Measurements from ENCODE around the gene LRP2BP. TPM values are rescaled to one million over a fixed set of nuclear protein-coding genes. Genes with fewer than 3 reads are reported as not detected.

LRP2BP gene
- total and polyA plus RNA-seq, 12 donors = 1.0 to 6.1 (median 2.3) TPM

DNA sequence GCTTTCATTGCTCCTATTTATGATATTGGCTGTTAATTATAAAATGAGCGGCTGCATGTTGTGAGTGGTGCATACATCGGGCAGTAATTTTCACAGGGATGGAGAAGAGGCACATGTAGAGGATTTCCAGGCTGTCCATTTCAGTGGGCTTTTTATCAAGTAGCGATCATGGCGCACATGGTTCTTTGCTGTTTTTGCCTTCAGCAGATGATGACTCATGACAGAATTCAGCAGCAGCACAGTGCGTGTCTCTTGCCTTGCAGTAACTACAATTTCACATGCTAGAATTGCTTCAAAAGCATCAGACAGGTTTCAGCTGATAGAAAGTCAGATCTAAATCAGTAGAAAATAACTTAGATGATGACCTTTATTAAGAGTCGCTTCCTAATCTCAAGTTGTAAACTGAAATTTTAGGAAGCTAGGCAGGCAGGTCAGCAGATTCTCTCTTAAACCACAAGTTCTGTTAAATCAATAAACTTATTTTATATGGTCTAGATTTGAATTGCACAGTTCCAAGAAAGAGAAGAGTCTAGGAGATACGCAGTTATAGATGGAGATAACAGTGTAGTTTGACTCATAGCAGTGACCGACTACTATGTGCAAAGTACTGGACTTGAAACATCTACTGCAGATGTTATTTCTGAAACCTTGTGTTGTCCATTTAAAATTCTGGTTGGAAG is 35.8 kb downstream of the LRP2BP start:
- Histone ChIP-seq H3K36me3 (peaks cover 0 to 67% (median 6%) of the 10 kb centered on the region in 9 donors), H3K27ac (no peak overlapping the region), H3K27me3 (no peaks in the 10 kb centered on the region), H3K9me3 (no peaks in the 10 kb centered on the region), H3K4me3 (no peak overlapping the region), H3K4me1 (no peaks in the 10 kb centered on the region)
- DNase-seq (no peak), ATAC-seq (no peak)
- WGBS, 2 donors = 96 to 98% methylated on average over 8 of the region's 8 CpGs
- intact Hi-C loops (cut with DNase I) = no loop called here
- TF ChIP-seq, protein P1, sequence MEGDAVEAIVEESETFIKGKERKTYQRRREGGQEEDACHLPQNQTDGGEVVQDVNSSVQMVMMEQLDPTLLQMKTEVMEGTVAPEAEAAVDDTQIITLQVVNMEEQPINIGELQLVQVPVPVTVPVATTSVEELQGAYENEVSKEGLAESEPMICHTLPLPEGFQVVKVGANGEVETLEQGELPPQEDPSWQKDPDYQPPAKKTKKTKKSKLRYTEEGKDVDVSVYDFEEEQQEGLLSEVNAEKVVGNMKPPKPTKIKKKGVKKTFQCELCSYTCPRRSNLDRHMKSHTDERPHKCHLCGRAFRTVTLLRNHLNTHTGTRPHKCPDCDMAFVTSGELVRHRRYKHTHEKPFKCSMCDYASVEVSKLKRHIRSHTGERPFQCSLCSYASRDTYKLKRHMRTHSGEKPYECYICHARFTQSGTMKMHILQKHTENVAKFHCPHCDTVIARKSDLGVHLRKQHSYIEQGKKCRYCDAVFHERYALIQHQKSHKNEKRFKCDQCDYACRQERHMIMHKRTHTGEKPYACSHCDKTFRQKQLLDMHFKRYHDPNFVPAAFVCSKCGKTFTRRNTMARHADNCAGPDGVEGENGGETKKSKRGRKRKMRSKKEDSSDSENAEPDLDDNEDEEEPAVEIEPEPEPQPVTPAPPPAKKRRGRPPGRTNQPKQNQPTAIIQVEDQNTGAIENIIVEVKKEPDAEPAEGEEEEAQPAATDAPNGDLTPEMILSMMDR (IDR thresholded peaks at IDR 0.05) = no peak

DNA sequence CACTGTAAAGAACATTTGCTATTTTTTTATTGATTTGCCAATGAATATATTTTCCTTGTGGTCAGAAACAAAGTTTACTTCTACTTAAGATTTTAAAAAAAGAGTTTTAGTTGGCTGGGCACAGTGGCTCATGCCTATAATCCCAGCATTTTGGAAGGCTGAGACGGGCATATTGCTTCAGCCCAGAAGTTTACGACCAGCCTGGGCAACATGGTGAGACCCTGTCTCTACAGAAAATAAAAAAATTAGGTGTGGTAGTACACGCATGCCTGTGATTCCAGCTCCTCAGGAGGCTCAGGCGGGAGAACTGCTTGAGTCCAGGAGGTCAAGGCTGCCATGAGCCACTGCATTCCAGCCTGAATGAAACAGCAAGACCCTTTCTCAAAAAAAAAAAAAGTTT is 36.8 kb downstream of the LRP2BP start:
- Histone ChIP-seq H3K9me3 (no peaks in the 10 kb centered on the region), H3K4me3 (no peak overlapping the region), H3K4me1 (no peaks in the 10 kb centered on the region), H3K27me3 (no peaks in the 10 kb centered on the region), H3K36me3 (peaks cover 0 to 76% (median 6%) of the 10 kb centered on the region in 9 donors), H3K27ac (no peak overlapping the region)
- WGBS, 2 donors = 98% methylated on average over 4 of the region's 4 CpGs
- TF ChIP-seq, protein P1 (IDR thresholded peaks at IDR 0.05) = no peak
- no peak for ATAC-seq
- intact Hi-C loops (cut with DNase I) = no loop called here
- DNase-seq = no peak

DNA sequence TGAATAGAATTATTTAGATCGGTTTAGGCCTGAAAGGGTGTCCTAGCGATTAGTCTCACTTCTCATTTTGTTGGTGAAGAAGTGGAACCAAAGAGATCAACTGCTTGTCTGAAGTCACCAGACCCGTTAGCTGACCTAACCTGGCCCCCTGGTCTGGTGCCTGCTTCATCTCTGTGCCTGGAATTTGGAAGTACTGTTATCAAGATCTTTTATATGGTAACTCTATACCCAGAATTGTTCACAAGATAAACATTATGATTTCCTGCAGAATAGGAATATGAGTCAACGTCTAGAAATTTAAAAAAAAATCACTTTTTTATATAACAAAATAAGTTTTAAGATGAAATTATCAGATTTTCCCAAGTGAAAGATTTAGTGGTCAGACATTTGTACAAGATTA is 37.2 kb downstream of the LRP2BP start:
- TF ChIP-seq, protein P1 (IDR thresholded peaks at IDR 0.05) = no peak
- Histone ChIP-seq H3K27ac (no peak overlapping the region), H3K9me3 (no peaks in the 10 kb centered on the region), H3K36me3 (peaks cover 0 to 81% (median 7%) of the 10 kb centered on the region in 9 donors), H3K4me1 (no peaks in the 10 kb centered on the region), H3K27me3 (no peaks in the 10 kb centered on the region), H3K4me3 (no peak overlapping the region)
- intact Hi-C loops (cut with DNase I) = no loop called here
- 86 to 88% methylated on average over 4 of the region's 4 CpGs for WGBS, 2 donors
- DNase-seq (no peak), ATAC-seq (no peak)

DNA sequence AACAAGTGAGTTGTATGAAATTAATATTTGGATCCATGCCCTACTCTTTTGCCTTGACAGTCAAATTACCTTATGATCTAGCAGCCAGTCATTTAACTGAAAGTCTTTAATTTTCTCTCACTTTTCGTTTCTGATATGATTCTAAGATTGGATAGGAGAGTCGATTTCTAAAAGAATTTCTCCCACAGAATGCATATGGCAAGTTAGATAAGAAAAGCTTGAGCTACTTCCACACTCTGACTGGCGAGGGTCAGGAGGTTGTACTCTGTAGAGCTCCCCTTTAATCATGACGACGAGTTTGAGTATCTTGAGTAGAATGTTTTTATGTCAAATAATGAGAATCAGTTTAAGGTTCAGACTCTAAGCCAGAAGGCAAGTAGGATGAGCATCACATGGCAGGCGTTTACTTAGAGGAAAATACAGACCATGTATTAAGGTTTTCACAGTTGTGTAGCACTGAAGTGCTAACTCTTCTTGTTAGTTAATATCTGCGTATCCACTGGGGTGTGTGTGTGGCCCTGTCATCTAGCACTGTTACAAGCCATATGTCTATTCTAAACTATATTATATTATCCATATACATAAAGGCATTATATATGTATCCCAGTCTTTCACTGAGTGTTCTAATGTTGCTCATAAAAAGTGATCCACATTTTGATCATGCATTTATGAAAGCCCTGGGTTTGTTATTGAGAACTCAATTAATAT is 37.8 kb downstream of the LRP2BP start:
- H3K27me3 ChIP-seq = no peaks in the 10 kb centered on the region
- no peak overlapping the region for H3K4me3 ChIP-seq
- ATAC-seq (no peak), DNase-seq (no peak)
- 76 to 80% methylated on average over 7 of the region's 7 CpGs for WGBS, 2 donors
- H3K36me3 ChIP-seq = peaks cover 0 to 84% (median 7%) of the 10 kb centered on the region in 9 donors
- H3K27ac ChIP-seq = no peak overlapping the region
- intact Hi-C loops (cut with DNase I) = no loop called here
- H3K9me3 ChIP-seq = no peaks in the 10 kb centered on the region
- H3K4me1 ChIP-seq = no peaks in the 10 kb centered on the region
- TF ChIP-seq, protein P1 (IDR thresholded peaks at IDR 0.05) = no peak
